Measurements from ENCODE around the gene ZNF443. TPM values are rescaled to one million over a fixed set of nuclear protein-coding genes. Genes with fewer than 3 reads are reported as not detected.
A peak's percentile ranks its signal among the peaks of the same experiment; 100 is the strongest.

The ZNF443 gene
- total and polyA plus RNA-seq, 9 of the 15 experiments (the other 6 are each of a cell fraction or from before 2014, with no cell fraction given) = 1.5 to 4.9 (median 2.8) TPM

DNA sequence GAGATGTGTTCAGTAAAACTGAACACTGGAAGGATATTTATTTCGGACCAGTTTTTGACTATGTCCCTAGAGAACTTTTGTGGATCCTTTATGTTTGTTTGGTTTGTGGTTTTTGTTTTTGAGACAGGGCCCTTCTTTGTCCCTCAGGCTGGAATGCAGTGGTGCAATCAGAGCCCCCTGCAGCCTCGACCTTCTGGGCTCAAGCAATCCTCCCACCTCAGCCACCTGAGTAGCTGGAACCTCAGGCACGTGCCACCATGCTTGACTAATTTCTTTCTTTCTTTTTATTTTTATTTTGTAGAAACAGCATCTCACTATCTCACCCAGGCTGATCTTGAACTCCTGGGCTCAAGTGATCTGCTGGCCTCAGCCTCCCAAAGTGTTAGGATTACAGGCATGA lies 44.8 kb upstream of the ZNF443 start:
- Histone ChIP-seq H3K27me3 (ENCODE audit: control insufficient read depth in 2 of 2, insufficient read depth in 2 of 2, low read length in 2 of 2) (no peaks in the 10 kb centered on the region; a peak in 1 of 5 replicates), H2AFZ (ENCODE audit: low read depth, low read length) (no peak overlapping the region), H3K4me2 (ENCODE audit: insufficient read depth, low read length) (no peak overlapping the region), H3K79me2 (ENCODE audit: control insufficient read depth, insufficient read depth, low read length) (no peaks in the 10 kb centered on the region), H4K20me1 (replicated peaks; ENCODE audit: control insufficient read depth, insufficient read depth, low read length) (no peaks in the 10 kb centered on the region), H3K27ac (ENCODE audit: extremely low read depth, low read depth, low read length) (no peak overlapping the region), H3K9me3 (replicated peaks; ENCODE audit: control insufficient read depth, insufficient read depth, low read depth, low read length) (no peaks in the 10 kb centered on the region), H3K9me1 (ENCODE audit: control insufficient read depth, insufficient read depth, low read length) (no peaks in the 10 kb centered on the region), H3K9ac (ENCODE audit: insufficient read depth in 1 of 2, low read depth in 2 of 2, low read length in 2 of 2) (no peak overlapping the region), H3K36me3 (ENCODE audit: control insufficient read depth, insufficient read depth, low read length) (no peaks in the 10 kb centered on the region), H3K4me3 (no peak overlapping the region), H3K4me1 (replicated peaks in 1 of 2; ENCODE audit: control insufficient read depth in 2 of 2, insufficient read depth in 2 of 2, low read length in 2 of 2) (peaks cover 0 to 11% of the 10 kb centered on the region in 2 experiments; a peak in 3 of 5 replicates)
- ATAC-seq (no peak), FAIRE-seq (no peak), DNase-seq (ENCODE audit: extremely low read depth in 1 of 4, low spot score in 3 of 4) (no peak)
- TF ChIP-seq BHLHE40 (IDR thresholded peaks at IDR 0.05; ENCODE audit: low read length) = 0 out of 2 replicates have a peak, but pooled peaks have one; percentile 19
- TF ChIP-seq, protein P1, sequence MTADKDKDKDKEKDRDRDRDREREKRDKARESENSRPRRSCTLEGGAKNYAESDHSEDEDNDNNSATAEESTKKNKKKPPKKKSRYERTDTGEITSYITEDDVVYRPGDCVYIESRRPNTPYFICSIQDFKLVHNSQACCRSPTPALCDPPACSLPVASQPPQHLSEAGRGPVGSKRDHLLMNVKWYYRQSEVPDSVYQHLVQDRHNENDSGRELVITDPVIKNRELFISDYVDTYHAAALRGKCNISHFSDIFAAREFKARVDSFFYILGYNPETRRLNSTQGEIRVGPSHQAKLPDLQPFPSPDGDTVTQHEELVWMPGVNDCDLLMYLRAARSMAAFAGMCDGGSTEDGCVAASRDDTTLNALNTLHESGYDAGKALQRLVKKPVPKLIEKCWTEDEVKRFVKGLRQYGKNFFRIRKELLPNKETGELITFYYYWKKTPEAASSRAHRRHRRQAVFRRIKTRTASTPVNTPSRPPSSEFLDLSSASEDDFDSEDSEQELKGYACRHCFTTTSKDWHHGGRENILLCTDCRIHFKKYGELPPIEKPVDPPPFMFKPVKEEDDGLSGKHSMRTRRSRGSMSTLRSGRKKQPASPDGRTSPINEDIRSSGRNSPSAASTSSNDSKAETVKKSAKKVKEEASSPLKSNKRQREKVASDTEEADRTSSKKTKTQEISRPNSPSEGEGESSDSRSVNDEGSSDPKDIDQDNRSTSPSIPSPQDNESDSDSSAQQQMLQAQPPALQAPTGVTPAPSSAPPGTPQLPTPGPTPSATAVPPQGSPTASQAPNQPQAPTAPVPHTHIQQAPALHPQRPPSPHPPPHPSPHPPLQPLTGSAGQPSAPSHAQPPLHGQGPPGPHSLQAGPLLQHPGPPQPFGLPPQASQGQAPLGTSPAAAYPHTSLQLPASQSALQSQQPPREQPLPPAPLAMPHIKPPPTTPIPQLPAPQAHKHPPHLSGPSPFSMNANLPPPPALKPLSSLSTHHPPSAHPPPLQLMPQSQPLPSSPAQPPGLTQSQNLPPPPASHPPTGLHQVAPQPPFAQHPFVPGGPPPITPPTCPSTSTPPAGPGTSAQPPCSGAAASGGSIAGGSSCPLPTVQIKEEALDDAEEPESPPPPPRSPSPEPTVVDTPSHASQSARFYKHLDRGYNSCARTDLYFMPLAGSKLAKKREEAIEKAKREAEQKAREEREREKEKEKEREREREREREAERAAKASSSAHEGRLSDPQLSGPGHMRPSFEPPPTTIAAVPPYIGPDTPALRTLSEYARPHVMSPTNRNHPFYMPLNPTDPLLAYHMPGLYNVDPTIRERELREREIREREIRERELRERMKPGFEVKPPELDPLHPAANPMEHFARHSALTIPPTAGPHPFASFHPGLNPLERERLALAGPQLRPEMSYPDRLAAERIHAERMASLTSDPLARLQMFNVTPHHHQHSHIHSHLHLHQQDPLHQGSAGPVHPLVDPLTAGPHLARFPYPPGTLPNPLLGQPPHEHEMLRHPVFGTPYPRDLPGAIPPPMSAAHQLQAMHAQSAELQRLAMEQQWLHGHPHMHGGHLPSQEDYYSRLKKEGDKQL (CRISPR knock-in tag; IDR thresholded peaks at IDR 0.05; ENCODE audit: borderline replicate concordance) = no peak
- in situ Hi-C loops (cut with MboI) (no loop called here), intact Hi-C loops (cut with micrococcal nuclease) (loop anchor here (10.0 kb wide), 1 partner anchor 111 kb away; no protein-coding TSS in a partner anchor)
- POLR2A ChIA-PET = interaction anchor here (1.0 kb wide), 1 partner anchor 10 kb away, joined by 4 read pairs; no protein-coding TSS in a partner anchor
- no TSS peak for BruUV-seq (replicated peaks)
- CTCF ChIA-PET (ENCODE audit: low intra/inter-chr PET ratio) = no interaction called here
- 8% methylated on average over 3 of the region's 3 CpGs for WGBS (ENCODE audit: insufficient coverage, low coverage, missing lambda C conversion rate)

All from K562 (cell line).